Ovary (tissue), 9 donors: ENCODE results near the gene KICS2. TPM values are rescaled to one million over a fixed set of nuclear protein-coding genes. Genes with fewer than 3 reads are reported as not detected.

Experiments
- DNase-seq, 5 donors: peaks; one replicate each; pipeline ENCODE4 v3.0.0-alpha.2; 2019 to 2020
- H3K27ac ChIP-seq, 2 donors: fragments of 200-600 bp; one replicate each; pipeline versions ENCODE4 v1.5.1 to v1.8.0; 2019 to 2022
- H3K27me3 ChIP-seq: fragments of 200-600 bp; one replicate; pipeline ENCODE4 v1.8.0; 2022
- H3K36me3 ChIP-seq: fragments of 200-600 bp; sonication (generic); one replicate; pipeline ENCODE4 v1.5.1; 2019
- H3K4me1 ChIP-seq: one replicate; pipeline ENCODE4 v1.8.1; 2013; ENCODE audit warnings: mild to moderate bottlenecking, moderate library complexity; ENCODE audit not compliant: insufficient read depth
- H3K4me3 ChIP-seq: fragments of 200-600 bp; sonication (generic); one replicate; pipeline ENCODE4 v1.5.1; 2017
- H3K9me3 ChIP-seq, 2 donors: fragments of 200-600 bp in 1 of 2; sonication (generic) in 1 of 2; one replicate each; pipeline versions ENCODE4 v1.5.1 to v1.8.1; 2013 to 2019; ENCODE audit warnings: mild to moderate bottlenecking in 1 of 2, moderate library complexity in 1 of 2
- CTCF ChIP-seq, 3 donors: fragments of 450-650 bp in 2 of 3; fragments of 200-600 bp in 1 of 3; IDR thresholded peaks; one replicate each; pipeline versions ENCODE4 v1.5.1 to v1.8.0; 2016 to 2022; ENCODE audit warnings: antibody characterized with exemption in 3 of 3, mild to moderate bottlenecking in 1 of 3
- EP300 ChIP-seq: sonication (generic); formaldehyde crosslinking; IDR thresholded peaks from one replicate; pipeline ENCODE4 v1.6.1; 2017; ENCODE audit warnings: antibody characterized with exemption
- POLR2A ChIP-seq: fragments of 450-650 bp; IDR thresholded peaks from one replicate; pipeline ENCODE4 v1.6.1; 2017; ENCODE audit warnings: antibody characterized with exemption, mild to moderate bottlenecking, moderate library complexity
- WGBS, 3 donors: extraction: QIAGEN DNeasy Blood & Tissue Kit in 1 of 3; methylation state at CpG; one replicate each; pipeline versions ENCODE4 v1.1.5 to v1.1.7; 2013 to 2017; 5-methylcytosine and 5-hydroxymethylcytosine counted together
- intact Hi-C, 4 donors: fragments of 100-400 bp; cut with DNase I; formaldehyde crosslinking; loops; one replicate each; pipeline versions ENCODE4 v1.11.0 to v1.15.1; 2022 to 2023
- polyA plus RNA-seq, 2 donors: library from polyadenylated mRNA; stranded (reverse); fragments of 200-250 nt in 1 of 2; fragments of 350-450 nt in 1 of 2; fragmentation: Illumina TruSeq in 1 of 2; extraction: RNeasy Lipid Tissue Mini Kit (QIAGEN cat#74804) in 1 of 2; gene quantifications; one replicate each; pipeline ENCODE4 v1.2.3, GENCODE V29; 2013 to 2014
- total RNA-seq, 7 donors: library from RNA; depleted of rRNA in 2 of 7; stranded (reverse); fragments of >200 nt in 2 of 7; fragmentation: NEBNext Ultra II Directional in 3 of 7; extraction: Animal tissue kit (Norgen Biotek cat#: 25700) in 3 of 7; gene quantifications; one replicate each; pipeline versions ENCODE4 v1.1.0 to v1.2.4, GENCODE V29; 2016 to 2023
- donor health status: DM: no; HTN: no; CAD: no; lungs with moderate emphysema.
- donor health status: DM: no; HTN: no; CAD: no.
- donor health status: Bipolar disorder and iron deficiency.
- donor health status: DM: yes; HTN: yes; CAD: no.
- donor health status: DM: no; HTN: no; CAD: no.
- donor health status: DM: yes; HTN: yes; CAD: no.

KICS2 gene
- total and polyA plus RNA-seq, 9 donors, result 3.4 to 15.2 (median 8.1) TPM

- no peak overlapping the region for H3K27ac ChIP-seq
- H3K27me3 ChIP-seq, result no peaks in the 10 kb centered on the region
- H3K4me3 ChIP-seq, result no peak overlapping the region
- H3K36me3 ChIP-seq, result no peaks in the 10 kb centered on the region
- H3K9me3 ChIP-seq, result no peaks in the 10 kb centered on the region
- no peak for TF ChIP-seq EP300
- TF ChIP-seq POLR2A, result no peak
- TF ChIP-seq CTCF (IDR thresholded peaks at IDR 0.05), result no peak
- no peaks in the 10 kb centered on the region for H3K4me1 ChIP-seq
- intact Hi-C loops, result no loop called here
- 77 to 78% (median 78%) methylated on average over 5 of the region's 5 CpGs for WGBS, 3 donors
- DNase-seq, result no peak
Observed at GRCh38 chr12:64212119-64212746, 9.9 kb downstream of the KICS2 start.

- no peak for DNase-seq
- Histone ChIP-seq H3K4me1 (no peaks in the 10 kb centered on the region), H3K4me3 (no peak overlapping the region), H3K9me3 (no peaks in the 10 kb centered on the region), H3K27ac (no peak overlapping the region), H3K36me3 (no peaks in the 10 kb centered on the region), H3K27me3 (no peaks in the 10 kb centered on the region)
- TF ChIP-seq POLR2A (no peak), EP300 (no peak), CTCF (IDR thresholded peaks at IDR 0.05) (no peak)
- 95 to 100% (median 96%) methylated on average over 2 of the region's 2 CpGs for WGBS, 3 donors
- intact Hi-C loops, result no loop called here
Observed at GRCh38 chr12:64207453-64207852, 14.6 kb downstream of the KICS2 start.

DNA sequence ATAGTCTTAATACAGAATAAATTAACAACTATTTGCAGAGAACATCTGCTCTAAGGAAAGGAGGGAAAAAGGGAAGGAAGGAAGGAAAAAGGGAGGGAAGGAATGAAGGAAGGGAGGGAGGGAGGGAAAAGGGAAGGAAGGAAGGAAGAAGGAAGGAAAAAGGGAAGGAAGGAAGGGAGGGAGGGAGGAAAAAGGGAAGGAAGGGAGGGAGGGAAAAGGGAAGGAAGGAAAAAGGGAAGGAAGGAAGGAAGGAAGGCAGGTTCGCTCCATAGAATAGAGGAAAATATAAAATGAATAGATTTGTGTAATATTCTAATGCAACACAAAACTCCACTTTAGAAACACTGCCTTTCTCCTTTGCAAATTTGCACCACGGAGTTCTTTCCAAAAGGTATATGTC, 16.6 kb downstream of the KICS2 start:
- no peak for DNase-seq
- 93 to 97% (median 93%) methylated on average over 2 of the region's 2 CpGs for WGBS, 3 donors
- no peak for TF ChIP-seq EP300
- TF ChIP-seq POLR2A, result no peak
- TF ChIP-seq CTCF (IDR thresholded peaks at IDR 0.05), result no peak
- Histone ChIP-seq H3K4me3 (no peak overlapping the region), H3K4me1 (no peaks in the 10 kb centered on the region), H3K27ac (no peak overlapping the region), H3K27me3 (no peaks in the 10 kb centered on the region), H3K36me3 (no peaks in the 10 kb centered on the region), H3K9me3 (no peaks in the 10 kb centered on the region)
- intact Hi-C loops, result no loop called here

DNA sequence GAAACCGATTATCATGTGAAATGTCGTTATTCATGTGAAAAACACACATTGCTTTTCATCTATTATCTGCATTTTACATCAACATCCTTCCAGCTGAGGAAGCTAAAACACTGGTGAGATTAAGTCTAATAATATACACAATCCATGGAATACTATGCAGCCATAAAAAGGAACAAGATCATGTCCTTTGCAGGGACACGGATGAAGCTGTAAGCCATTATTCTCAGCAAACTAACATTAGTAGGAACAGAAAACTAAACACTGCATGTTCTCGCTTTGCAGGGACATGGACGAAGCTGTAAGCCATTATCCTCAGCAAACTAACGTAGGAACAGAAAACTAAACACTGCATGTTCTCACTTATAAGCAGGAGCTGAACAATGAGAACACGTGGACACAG, 18.3 kb downstream of the KICS2 start:
- Histone ChIP-seq H3K36me3 (no peaks in the 10 kb centered on the region), H3K4me3 (no peak overlapping the region), H3K27ac (no peak overlapping the region), H3K27me3 (no peaks in the 10 kb centered on the region), H3K9me3 (no peaks in the 10 kb centered on the region), H3K4me1 (no peaks in the 10 kb centered on the region)
- TF ChIP-seq CTCF (IDR thresholded peaks at IDR 0.05) (no peak), POLR2A (no peak), EP300 (no peak)
- intact Hi-C loops, result no loop called here
- 56 to 68% (median 56%) methylated on average over 7 of the region's 7 CpGs for WGBS, 3 donors
- no peak for DNase-seq
